Measurements from ENCODE around the gene EIF4E.
"Not testable (repeated sequence)": the region's sequence is repeated elsewhere in the genome, so short reads cannot be mapped to it uniquely, and the experiment has no call there.

The EIF4E gene

DNA sequence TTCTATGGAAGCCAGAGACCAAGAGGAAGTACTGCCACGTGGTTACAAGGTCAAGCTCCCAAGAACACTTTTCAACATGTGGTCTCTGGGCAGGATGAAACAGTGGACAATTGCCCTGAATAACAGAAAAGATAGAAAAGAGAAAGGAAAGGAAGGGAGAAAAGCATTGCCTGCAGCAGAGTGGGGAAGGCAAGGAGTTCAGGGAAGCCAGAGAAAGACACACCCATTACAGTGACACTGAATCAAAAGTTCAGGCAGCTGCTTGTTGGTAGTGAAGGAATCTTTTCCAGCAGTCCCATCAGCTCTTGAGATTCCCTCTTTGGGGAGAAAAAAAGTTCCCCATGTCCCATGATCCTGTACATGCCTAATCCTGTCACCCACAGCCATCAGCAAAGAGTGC lies 80.5 kb downstream of the EIF4E start:
- H3K27ac ChIP-seq, result no peak overlapping the region
- no peak for TF ChIP-seq CTCF (conservative IDR thresholded peaks at IDR 0.05)

- H3K27ac ChIP-seq, result no peak overlapping the region
- no peak for TF ChIP-seq CTCF (conservative IDR thresholded peaks at IDR 0.05)
Measured at GRCh38 chr4:98845960-98846359, 83.0 kb downstream of the EIF4E start.

- H3K27ac ChIP-seq, result not testable (repeated sequence)
Measured at GRCh38 chr4:98842917-98843316, 86.0 kb downstream of the EIF4E start.

GRCh38 chr4:98838977-98839618 lies 89.8 kb downstream of the EIF4E start:
- no peak overlapping the region for H3K27ac ChIP-seq
- no peak for TF ChIP-seq CTCF (conservative IDR thresholded peaks at IDR 0.05)

DNA sequence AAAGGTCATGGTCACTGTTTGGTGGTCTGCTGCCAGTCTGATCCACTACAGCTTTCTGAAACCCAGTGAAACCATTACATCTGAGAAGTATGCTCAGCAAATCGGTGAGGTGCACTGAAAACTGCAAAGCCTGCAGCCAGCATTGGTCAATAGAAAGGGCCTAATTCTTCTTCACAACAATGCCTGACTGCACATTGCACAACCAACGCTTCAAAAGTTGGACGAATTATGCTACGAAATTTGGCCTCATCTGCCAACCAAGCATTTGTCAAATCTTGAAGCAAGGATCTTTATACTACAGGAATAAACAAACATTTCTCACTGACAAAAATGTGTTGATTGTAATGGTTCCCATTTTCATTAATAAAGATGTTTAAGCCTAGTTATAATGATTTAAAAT lies 90.4 kb downstream of the EIF4E start:
- H3K27ac ChIP-seq, result no peak overlapping the region
- no peak for TF ChIP-seq CTCF (conservative IDR thresholded peaks at IDR 0.05)

- TF ChIP-seq CTCF (conservative IDR thresholded peaks at IDR 0.05), result no peak
- no peak overlapping the region for H3K27ac ChIP-seq
Measured at GRCh38 chr4:98833384-98833783, 95.5 kb downstream of the EIF4E start.

GRCh38 chr4:98831036-98831435 lies 97.9 kb downstream of the EIF4E start:
- H3K27ac ChIP-seq, result not testable (repeated sequence)
